Germinal center (tissue), 1 donor: ENCODE data around the gene CD83.

Source experiments
- DNase-seq: peaks from one replicate; pipeline ENCODE4 v3.0.0; 2012; ENCODE audit warnings: mixed read lengths, low spot score

The CD83 gene

DNA sequence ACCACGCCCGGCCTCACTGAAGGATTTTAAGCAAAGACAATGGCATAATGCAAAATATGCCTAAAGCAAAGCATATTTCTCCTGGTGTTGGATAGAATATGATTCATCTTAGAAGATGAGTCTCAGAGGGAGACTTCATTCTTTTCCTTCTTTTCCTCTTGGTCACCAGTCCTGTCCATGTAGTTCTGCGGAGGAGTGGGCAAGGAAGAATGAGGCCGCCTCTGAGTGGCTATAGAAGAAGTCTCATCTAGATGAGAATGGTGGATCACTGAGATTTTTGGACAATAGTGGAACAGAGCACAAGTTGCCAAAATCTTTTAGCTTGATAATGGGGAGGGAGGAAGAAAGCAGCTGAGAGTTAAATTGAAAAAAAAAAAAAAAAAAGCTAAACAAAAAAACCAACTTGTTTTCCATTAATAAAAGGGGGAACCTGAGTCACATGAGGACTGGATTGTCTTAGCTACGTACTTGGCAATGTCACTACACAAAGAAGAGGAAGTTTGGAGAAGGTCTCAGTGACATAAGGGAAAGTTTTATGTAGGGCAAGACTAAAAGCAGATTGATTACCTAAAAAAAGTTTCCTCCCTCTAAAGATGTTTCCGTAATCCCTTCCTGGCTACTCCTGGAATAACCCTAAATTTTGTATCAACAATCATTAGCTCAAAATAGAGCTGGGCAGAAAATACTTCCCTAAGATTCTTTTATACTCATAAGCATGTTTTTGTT, 6.0 kb downstream of the CD83 start:
- peak; percentile 50 for DNase-seq

DNA sequence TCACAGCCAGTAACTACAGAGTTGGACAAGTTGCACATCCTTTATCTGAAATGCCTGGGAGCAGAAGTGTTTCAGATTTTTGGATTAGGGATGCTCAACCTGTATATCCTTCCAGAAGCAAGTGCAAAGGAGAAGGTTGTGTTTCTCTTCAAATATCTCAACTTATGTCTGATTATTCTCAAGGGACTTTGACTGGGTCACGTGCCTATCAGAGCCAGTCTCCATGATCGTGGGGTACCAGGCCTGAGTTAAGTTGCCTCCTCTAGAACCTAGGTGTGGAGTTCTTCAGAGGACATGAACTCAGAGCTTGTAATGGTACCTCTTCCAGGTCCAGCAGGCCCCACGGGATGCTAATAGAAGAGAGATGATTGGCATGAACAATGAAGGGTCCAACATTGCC, 7.8 kb downstream of the CD83 start:
- no peak for DNase-seq

DNA sequence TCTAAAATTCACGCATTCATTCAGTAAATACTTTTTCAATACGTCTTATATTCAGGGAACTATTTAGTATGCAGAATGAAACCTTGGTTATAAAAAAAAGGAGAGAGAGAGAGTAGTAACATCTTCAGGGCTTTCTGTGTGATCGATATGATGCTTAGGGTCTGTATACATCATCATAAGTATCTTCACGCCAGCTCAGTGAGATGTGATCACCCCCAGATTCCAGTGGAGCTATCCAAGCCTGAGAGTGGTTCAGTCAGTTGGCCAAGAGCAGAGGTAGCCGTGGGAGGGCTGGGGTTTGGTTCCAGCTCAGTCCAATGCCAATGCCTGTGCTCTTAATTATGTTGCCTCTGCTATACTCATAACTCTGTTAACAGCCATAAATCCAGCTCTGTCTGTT, 8.6 kb downstream of the CD83 start:
- no peak for DNase-seq

DNA sequence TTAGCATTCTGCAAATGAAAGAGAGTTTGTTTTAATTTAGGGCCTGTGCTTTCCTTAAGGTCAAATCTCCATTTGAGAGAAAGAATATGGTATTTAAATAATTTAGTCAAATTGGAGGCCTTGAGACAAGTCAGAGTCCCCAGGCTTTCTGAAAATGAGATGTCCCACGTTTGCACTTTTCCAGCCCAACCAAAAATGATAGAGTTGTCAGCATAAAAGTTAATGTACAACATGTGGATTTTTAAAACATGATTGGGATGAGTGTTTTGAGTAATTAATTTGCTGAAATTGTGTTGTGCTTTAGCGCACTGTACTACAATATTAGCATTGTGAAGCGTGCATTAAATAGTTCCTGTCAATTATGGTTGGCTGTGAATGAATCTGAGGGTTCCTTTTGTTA, 10.0 kb downstream of the CD83 start:
- DNase-seq: no peak

DNA sequence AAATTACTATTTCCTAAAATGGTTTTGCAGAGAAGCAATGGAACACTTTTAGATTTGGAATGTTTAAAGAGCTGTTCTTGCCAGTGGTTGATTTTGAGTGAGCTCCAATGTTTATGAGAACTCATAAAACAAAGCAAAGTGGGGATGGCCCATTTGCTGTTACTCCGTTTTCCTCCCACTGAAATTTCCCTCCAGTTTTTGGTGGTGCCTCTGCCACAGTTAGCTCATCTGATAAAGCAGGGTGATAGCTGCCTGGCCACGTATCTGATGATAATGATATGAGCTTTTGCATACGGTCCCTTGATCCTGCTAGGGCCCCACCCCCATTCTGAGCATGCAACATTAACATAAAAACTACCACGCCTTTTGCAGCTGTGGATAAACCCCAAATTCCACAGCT, 10.4 kb downstream of the CD83 start:
- no peak for DNase-seq

DNA sequence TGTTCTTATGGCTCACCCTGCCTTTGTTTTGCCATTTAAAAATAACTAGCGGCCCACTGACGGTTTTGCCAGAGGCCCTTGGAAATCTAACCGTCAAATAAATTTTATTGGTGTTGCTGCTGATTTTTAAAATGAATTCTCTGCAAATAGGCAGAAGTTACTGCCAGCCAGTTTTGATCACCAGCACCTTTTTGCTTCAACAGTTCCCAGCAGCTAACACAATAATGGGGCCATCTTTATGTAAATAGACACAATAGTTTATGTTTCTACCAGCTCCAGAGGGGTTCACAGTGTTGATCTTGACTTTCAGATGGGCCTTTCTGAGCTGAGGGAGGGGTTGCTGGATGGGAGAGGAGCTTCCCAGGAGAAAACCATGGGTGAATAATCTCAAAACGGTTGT, 11.2 kb downstream of the CD83 start:
- DNase-seq: no peak

DNA sequence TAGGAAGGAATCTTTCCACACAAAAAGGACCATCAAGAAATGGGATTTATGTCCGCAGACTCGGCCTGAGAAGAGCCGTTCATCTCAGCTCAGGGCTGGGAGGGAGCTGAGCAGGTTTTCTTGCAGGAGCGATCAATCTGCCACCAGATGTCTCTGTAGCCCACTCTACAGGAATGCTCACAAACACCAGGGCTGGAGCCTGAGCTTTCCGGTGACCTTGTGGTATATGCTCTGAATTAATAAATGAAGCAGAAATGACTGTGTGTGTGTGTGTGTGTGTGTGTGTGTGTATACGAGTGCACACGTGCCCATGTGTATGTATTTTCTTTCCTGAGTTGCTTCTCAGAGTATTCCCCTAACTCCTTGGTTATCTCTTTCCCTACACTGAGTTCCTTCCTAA, 12.0 kb downstream of the CD83 start:
- no peak for DNase-seq

DNA sequence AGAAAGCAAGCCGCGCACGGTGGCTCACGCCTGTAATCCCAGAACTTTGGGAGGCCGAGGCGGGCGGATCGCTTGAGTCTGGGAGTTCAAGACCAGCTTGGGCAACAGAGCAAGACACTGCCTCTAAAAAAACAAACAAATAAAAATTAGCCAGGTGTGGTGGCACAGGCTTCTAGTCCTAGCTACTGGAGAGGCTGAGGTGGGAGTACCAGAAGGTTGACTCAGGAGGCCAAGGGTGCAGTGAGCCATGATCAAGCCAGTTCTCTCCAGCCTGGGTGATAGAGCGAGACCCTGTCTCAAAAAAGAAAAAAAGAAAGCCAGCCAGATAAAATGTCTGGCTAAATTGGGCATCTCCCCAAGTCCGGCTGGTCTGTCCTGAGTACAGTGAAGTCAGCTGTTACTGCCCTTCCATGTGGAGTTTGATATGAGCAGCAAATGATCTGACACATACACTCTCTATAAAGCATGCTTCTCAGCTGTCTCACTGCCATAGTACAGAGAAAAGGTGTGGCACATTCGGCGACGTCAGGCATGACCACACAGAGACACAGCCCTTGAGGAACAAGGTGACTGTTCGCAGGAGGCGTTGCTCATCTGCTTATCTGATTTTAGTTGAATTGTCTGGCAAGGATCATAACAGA, 13.0 kb downstream of the CD83 start:
- no peak for DNase-seq

DNA sequence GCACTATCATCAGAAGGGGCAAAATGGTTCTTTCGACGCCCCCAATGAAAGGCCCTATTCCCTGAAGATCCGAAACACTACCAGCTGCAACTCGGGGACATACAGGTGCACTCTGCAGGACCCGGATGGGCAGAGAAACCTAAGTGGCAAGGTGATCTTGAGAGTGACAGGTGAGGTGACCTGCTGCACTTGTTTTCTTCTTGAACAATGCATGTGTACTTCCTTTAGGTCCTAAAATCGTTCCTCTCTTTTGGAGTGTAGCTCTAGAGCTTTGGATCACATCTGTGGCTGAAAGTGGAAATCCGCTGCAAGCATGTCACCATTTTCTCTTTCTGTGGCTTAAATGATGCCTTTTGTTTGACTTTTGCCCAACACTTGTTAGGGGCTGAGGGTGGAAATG, 14.0 kb downstream of the CD83 start:
- no peak for DNase-seq

DNA sequence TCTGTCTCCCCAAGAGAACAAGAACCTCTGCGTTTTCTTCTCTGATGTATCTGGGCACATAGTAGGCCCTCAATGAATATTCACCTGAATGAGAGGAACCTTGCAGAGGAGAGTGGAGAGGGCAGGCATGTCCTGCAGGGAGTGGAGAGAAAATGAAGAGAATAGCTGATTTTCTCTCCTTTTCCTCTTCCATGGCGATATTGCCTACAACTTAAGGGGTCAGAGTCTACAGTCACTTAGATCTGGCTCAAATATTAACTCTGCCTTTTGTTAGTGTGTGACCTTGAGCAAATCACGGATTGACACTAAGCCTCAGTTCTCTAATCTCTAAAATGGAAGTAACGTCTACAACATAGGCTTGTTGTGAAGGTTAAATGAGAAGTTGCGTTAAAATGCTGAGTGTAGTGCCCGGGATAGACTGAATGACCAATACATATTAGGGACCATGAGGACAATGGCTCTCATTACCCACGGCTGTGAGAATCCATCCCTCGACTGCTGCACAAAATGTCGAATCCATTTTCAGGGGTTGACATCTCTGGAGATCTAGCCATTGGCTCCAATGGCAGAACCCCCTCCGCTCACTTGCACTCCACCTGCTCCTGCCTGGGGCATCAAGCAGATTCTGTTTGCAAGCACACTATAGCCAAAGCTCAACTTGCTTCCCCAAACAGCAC, 14.8 kb downstream of the CD83 start:
- DNase-seq: no peak

DNA sequence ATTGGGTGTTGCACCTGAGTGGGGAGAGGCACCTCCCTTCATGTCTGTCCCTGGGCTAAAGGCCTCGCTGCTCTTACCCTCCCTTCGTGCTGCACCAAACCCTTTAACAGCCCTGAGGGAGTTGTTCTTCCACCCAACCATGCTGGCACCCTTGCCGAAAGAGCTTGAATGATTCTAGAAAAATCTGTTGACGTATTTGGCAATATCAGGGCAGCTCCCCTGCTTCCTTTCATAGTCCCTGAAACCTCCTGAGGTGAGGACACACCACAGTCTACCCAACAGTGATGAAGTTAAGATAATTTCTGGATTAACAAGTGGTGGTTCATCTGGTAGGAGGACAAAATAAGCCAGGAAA, 15.3 kb downstream of the CD83 start:
- DNase-seq: no peak

DNA sequence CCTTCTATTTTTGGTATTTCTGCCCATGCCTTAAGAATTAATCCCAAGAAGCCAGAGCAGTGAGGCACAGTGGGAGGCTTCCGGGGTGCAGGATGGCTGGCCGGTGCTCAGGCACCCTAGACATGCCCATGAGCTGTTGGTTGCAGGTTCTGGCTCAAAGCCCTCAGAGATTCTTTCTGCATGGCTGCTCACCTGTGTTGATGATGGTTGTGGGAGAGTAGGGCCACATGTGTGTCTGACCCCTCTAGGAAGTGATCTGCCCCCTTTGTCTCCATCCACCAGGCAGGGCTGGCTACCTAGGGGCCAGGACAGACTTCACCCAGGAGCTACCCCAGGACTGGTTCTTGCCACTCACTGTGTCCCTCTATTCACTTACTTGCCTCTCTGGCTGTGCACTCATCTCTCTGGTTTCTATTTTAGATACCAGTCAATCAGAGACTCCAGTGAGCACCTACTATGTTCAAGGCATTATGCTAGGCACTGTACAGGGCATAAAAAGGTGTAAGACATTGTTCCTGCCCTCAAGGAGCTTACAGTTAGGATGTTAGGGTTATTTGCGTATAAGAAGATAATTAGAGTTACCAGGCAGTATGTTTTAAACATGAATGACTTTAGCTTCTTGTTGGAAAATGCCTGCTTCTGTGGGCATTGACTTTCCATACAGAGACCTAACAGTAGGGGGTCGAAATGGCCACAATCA, 16.8 kb downstream of the CD83 start:
- DNase-seq: no peak

DNA sequence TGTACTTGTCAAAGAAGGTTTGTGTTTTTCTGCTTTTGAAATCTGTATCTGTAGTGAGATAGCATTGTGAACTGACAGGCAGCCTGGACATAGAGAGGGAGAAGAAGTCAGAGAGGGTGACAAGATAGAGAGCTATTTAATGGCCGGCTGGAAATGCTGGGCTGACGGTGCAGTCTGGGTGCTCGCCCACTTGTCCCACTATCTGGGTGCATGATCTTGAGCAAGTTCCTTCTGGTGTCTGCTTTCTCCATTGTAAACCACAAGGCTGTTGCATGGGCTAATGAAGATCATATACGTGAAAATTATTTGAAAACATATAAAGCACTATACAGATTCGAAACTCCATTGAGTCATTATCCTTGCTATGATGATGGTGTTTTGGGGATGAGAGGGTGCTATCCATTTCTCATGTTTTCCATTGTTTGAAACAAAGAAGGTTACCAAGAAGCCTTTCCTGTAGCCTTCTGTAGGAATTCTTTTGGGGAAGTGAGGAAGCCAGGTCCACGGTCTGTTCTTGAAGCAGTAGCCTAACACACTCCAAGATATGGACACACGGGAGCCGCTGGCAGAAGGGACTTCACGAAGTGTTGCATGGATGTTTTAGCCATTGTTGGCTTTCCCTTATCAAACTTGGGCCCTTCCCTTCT, 18.4 kb downstream of the CD83 start:
- no peak for DNase-seq

DNA sequence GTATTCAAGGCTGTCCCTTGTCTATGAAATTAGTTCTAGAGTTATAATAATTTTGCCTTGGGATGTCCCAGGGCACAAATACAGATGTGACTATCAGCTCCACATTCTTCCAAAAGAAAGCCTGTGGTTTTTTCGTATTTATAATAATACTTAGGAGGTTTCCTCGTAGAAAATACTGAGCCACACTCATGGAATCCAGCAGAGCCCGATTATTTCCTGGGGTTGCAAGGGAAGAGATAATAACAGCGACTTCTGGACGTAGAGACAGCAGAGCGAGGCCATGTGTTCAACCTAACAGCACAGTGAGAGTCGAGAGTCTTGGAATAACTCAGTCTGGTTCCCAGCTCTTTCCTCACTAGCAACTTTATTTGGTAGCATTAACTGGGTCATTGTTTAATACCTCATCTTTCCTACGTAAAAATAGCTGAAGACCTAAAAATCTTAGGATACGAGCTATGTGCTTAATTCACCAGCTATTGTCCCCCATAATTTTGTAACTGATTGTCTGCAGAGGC, 21.2 kb downstream of the CD83 start:
- DNase-seq: no peak

DNA sequence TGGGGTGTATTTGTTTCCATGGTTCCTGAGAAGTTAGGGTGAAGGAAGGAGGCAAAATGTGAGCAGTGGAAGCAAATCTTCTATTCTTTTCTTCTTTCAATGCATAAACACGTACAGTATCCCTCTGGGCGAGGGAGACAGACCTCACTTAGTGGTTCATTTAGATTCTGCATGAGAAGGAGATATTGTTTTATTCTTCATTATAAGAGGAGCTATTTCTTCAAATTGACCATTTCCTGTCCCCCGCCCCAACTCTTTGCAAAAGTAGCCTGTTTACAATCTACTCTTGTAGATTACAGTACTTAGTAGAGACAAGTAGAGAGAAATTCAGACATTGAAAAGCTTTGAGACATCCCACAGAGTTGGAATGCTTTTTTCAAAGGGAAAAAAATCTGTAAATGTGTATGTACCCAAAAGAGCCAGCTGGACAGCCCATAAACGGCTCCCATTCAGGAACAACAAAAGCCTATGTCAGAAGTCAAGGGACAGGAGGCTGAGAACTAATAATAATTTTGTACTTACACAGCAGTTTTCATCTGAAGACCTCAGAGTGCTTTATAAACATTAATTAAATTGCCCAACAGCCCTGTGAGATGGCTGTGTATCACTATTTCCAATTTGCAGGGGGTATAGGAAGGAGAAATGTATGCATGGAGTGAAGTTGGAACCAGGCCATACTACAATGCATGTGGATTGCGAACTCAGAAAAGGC, 23.9 kb downstream of the CD83 start:
- no peak for DNase-seq

DNA sequence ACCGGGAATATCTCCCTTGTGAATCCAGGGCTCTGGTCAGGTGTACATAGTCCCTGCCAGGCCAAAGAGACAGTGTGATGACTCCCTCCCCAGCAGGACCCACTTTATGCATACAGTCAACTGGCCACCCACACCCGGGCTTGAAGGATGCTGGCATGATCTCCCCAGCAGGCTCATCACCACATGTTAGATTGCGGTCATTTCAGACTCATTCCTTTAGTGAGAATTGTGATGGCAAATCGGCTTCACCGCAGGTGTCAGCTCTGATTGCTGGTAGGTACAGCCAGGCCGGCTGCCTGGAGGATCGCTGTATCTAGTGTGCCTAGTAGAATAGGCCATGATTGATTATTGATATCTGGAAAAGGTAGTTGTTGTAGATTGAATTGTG, 24.5 kb downstream of the CD83 start:
- DNase-seq: no peak

DNA sequence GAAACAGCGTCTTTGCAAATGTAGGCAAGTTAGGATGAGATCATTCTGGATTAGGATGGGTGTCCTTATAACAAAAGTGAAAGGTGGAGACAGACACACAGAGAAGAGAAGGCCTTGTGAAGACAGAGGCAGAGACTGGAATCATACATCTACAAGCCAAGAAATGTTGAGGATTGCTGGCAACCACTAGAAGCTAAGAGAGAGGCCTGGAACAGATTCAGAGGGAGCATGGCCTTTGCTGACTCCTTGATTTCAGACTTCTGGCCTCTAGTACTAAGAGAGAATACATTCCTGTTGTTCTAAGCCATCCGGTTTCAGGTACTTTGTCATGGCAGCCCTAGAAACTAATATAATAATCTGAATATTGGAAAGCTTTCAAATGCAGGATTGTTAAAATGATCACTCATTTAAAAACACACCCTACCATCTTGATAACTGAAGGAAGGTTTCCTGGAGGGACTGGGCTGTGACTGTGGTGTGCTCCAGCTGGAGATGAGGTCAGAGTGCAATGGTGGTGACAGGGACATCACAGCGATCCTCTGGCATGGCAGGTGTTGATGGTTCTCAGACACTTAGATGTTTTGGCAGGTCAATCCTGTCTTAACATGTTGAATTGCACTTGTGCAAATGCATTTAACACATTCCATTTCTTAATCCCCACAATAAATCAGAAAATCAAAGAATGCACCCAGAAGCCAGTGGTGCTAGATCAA, 25.1 kb downstream of the CD83 start:
- no peak for DNase-seq

DNA sequence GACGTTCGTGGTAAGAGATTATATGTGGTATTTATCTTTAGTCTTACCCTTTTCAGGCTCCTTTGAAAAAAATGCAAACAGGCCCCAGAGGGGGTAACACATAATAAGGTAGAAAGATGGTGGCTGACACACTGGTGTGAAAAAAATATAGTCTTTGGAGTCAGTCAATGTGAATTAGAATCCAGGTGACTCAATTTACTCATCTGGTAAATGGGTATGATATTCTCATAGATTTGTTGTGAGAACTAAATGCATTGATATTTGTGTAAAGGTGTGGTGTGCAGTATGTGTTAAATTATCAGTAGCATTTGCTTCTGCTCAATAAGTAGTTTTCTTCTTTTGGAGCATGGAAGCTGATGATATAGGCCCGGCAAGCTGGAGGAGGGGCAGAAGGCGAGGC, 25.7 kb downstream of the CD83 start:
- DNase-seq: no peak

DNA sequence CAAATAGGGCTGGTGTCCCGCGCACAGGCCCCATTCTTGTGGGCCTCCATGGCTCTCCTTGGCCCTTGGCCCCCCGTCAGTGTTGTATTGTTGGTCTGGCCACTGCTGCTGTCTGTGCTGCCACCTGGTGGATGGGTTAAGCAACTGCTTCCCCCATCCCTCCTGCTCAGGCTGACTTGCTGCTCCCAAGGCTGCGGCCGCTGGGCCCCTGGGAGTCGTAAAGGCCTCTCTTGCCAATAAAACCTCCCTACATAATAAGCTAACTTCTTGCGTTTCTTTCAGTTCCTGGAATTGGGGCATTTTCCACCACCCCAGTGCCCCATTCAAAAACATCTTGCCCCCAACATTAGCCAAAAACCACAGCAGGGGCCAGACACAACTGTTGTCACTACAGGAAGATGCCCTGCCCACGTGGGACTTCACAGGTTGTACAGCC, 27.1 kb downstream of the CD83 start:
- DNase-seq: peak; percentile 88

DNA sequence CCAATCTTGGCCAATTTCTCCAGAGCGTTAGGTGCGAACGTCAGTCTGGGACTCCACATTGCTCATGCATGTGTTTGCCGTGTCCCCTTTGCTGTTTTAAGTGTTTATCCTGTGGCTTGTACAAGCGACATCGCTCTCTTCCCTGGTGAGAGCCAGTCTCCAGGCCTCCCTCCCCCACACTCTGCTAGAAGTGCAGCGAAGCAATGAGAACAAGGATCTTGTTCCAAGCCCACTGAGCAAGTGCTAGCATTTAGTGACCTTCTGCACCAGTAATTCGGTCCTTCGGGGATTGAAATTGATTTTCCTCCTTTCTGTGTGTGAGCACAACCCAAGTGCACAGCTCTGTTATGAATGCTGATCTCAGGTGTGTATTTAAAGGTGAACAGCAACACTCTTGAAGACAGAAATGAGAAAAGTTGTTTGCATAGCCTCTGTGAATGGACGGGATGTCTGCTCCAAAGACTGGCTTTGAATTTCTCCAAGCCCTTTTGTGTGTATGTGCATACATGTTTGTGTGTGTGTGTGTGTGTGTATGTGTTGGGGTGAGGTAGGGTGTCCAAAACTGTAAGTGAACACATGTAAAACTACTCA, 29.0 kb downstream of the CD83 start:
- DNase-seq: no peak

DNA sequence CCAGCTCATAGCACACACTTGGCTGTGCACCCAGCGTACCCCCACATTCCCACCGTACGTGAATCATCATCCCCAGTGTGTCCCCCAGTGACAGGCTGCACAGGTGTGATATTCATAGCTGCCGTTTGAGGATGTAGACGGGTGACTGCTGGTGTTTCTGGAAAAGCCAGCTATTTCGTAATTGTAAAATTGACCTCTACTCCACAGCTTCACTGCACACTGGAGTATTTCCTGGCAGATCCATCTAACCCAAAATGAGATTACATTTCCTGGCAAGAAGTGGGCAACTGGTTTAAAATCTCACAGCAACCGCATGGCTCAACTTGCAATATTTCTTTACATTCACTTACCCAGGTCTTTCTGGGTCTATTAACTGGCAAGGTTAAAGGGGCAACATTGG, 30.3 kb downstream of the CD83 start:
- DNase-seq: no peak
